GM18499 (cell line): ENCODE measurements around the gene UBE2L5.

Experiments used
- ATAC-seq: cut with Tn5 transposase; IDR thresholded peaks from one replicate; pipeline ENCODE4 v1.9.1; 2021; ENCODE audit warnings: moderate number of reproducible peaks; ENCODE audit not compliant: insufficient read depth, unreplicated experiment

The UBE2L5 gene

GRCh38 chr13:30403456-30403855 is 18.8 kb upstream of the UBE2L5 start:
- ATAC-seq = no peak

GRCh38 chr13:30404207-30404606 is 18.1 kb upstream of the UBE2L5 start:
- ATAC-seq = no peak

- no peak for ATAC-seq
Observed at GRCh38 chr13:30406779-30407416, 15.4 kb upstream of the UBE2L5 start.

- peak; percentile 70 for ATAC-seq
Observed at GRCh38 chr13:30408319-30409101, 13.8 kb upstream of the UBE2L5 start.

- no peak for ATAC-seq
Observed at GRCh38 chr13:30409886-30410704, 12.2 kb upstream of the UBE2L5 start.

GRCh38 chr13:30410705-30411125 is 11.6 kb upstream of the UBE2L5 start:
- no peak for ATAC-seq

- no peak for ATAC-seq
Observed at GRCh38 chr13:30412346-30412745, 9.9 kb upstream of the UBE2L5 start.

GRCh38 chr13:30413842-30414241 is 8.5 kb upstream of the UBE2L5 start:
- no peak for ATAC-seq

- peak; percentile 49 for ATAC-seq
Observed at GRCh38 chr13:30415430-30416030, 6.8 kb upstream of the UBE2L5 start.

GRCh38 chr13:30416471-30416870 is 5.8 kb upstream of the UBE2L5 start:
- no peak for ATAC-seq

GRCh38 chr13:30418075-30418716 is 4.1 kb upstream of the UBE2L5 start:
- ATAC-seq = no peak

GRCh38 chr13:30418717-30419459 is 3.4 kb upstream of the UBE2L5 start:
- no peak for ATAC-seq

GRCh38 chr13:30421093-30422053 is 920 bp upstream of the UBE2L5 start:
- no peak for ATAC-seq

GRCh38 chr13:30423891-30424290 is 1.6 kb downstream of the UBE2L5 start:
- no peak for ATAC-seq

- no peak for ATAC-seq
Observed at GRCh38 chr13:30429235-30429634, 6.9 kb downstream of the UBE2L5 start.

GRCh38 chr13:30429721-30430694 is 7.7 kb downstream of the UBE2L5 start:
- ATAC-seq = peak; percentile 80

GRCh38 chr13:30431269-30431940 is 9.1 kb downstream of the UBE2L5 start:
- ATAC-seq = no peak
